CD4-positive, alpha-beta T cell (primary cell): ENCODE results near the gene ARL8A. TPM values are rescaled to one million over a fixed set of nuclear protein-coding genes. Genes with fewer than 3 reads are reported as not detected.

ENCODE experiments used
- ATAC-seq: fragments of 200-7000 bp; cut with Tn5 transposase; one replicate; pipeline ENCODE4 v1.10.0; 2022; ENCODE audit warnings: mild to moderate bottlenecking; ENCODE audit not compliant: poor library complexity
- CTCF ChIA-PET: fragments of 350-600 bp; sonication (Branson Sonifier 250); formaldehyde crosslinking; loops from one replicate; lab custom pipeline; 2021; ENCODE audit warnings: antibody characterized with exemption, inconsistent platforms; lab: Charles Lee
- POLR2A ChIA-PET: fragments of 350-600 bp; sonication (Branson Sonifier 250); formaldehyde crosslinking; loops from one replicate; lab custom pipeline; 2021; ENCODE audit warnings: antibody characterized with exemption, inconsistent platforms; lab: Charles Lee
- DNase-seq, 14 experiments: peaks; one replicate each; pipeline ENCODE4 v3.0.0-alpha.2; 2013 to 2020; ENCODE audit warnings: mixed read lengths in 2 of 14
- H3K27ac ChIP-seq, 2 donors: one replicate each; pipeline versions ENCODE4 v1.5.1 to v1.7.0; 2013; ENCODE audit warnings: low read length in 2 of 2, low read depth in 1 of 2, mild to moderate bottlenecking in 1 of 2
- H3K27me3 ChIP-seq, 2 experiments: 1 replicate in 1 of 2; 2 replicates in 1 of 2; pipeline versions ENCODE4 v1.6.1 to v1.7.0; 2013; ENCODE audit warnings: low read length in 2 of 2, control low read depth in 1 of 2, mild to moderate bottlenecking in 1 of 2, moderate library complexity in 1 of 2; ENCODE audit not compliant: insufficient read depth in 2 of 2, control insufficient read depth in 1 of 2
- H3K36me3 ChIP-seq: one replicate; pipeline ENCODE4 v1.6.1; 2013; ENCODE audit warnings: low read length, control low read depth; ENCODE audit not compliant: insufficient read depth
- H3K4me1 ChIP-seq: one replicate; pipeline ENCODE4 v1.6.1; 2013; ENCODE audit warnings: low read length, control low read depth; ENCODE audit not compliant: insufficient read depth
- H3K4me3 ChIP-seq: one replicate; pipeline ENCODE4 v1.5.1; 2013; ENCODE audit warnings: mild to moderate bottlenecking, low read length, moderate library complexity
- H3K9me3 ChIP-seq, 2 experiments: 1 replicate in 1 of 2; 2 replicates in 1 of 2; pipeline versions ENCODE4 v1.6.1 to v1.7.0; 2013; ENCODE audit warnings: low read length in 2 of 2, mild to moderate bottlenecking in 2 of 2, control low read depth in 1 of 2, moderate library complexity in 1 of 2; ENCODE audit not compliant: control insufficient read depth in 1 of 2, insufficient read depth in 1 of 2
- H3K27ac Mint-ChIP-seq: one replicate; pipeline ENCODE4 v1.8.0; 2020; ENCODE audit warnings: mixed read lengths
- H3K27me3 Mint-ChIP-seq: one replicate; pipeline ENCODE4 v1.8.0; 2021; ENCODE audit warnings: mixed read lengths
- H3K36me3 Mint-ChIP-seq: one replicate; pipeline ENCODE4 v1.8.0; 2021; ENCODE audit warnings: low read depth, mixed read lengths
- H3K4me1 Mint-ChIP-seq: one replicate; pipeline ENCODE4 v1.8.0; 2021; ENCODE audit warnings: low read depth, mixed read lengths
- H3K4me3 Mint-ChIP-seq: one replicate; pipeline ENCODE4 v1.8.0; 2020; ENCODE audit warnings: mild to moderate bottlenecking, mixed read lengths
- H3K9me3 Mint-ChIP-seq: one replicate; pipeline ENCODE4 v1.8.0; 2020; ENCODE audit warnings: mixed read lengths
- intact Hi-C, 2 experiments: fragments of 100-400 bp; cut with DNase I in 1 of 2; cut with micrococcal nuclease in 1 of 2; formaldehyde crosslinking; loops; one replicate each; pipeline versions ENCODE4 v1.15.1 to v1.9.0; 2023 to 2025; cut with DNase I, micrococcal nuclease
- total RNA-seq, 174 experiments: library from RNA in 2 of 174; stranded (reverse) in 2 of 174; gene quantifications; one replicate each; pipeline ENCODE4 v1.2.3 and lab custom pipeline; 2021 to 2026
- TF ChIP-seq, protein P1 (sequence below): fragments of 200-600 bp; IDR thresholded peaks from one replicate; pipeline ENCODE4 v1.8.0; 2022; ENCODE audit warnings: antibody characterized with exemption, mild to moderate bottlenecking

ARL8A gene
- total RNA-seq, 2 experiments from 2014 or later, result 73.5 to 73.8 TPM

GRCh38 chr1:202154148-202154765 is 9.7 kb upstream of the ARL8A start:
- peak overlapping the region; percentile 59 for H3K27ac Mint-ChIP-seq
- POLR2A ChIA-PET, result interaction anchor here (0.6 to 1.4 kb wide), 5 partner anchors 9 to 188 kb away, joined by 3 to 8 read pairs (median 4); no protein-coding TSS in a partner anchor
- Histone ChIP-seq H3K27ac (peak overlapping the region in 1 of 2 donors; percentile 56), H3K9me3 (no peaks in the 10 kb centered on the region), H3K4me3 (no peak overlapping the region), H3K4me1 (peaks cover 59% of the 10 kb centered on the region), H3K27me3 (no peaks in the 10 kb centered on the region), H3K36me3 (peaks cover 90% of the 10 kb centered on the region)
- no peak overlapping the region for H3K4me3 Mint-ChIP-seq
- CTCF ChIA-PET, result interaction anchor here (1.1 to 2.9 kb wide), 12 partner anchors 9 to 194 kb away, joined by 3 to 22 read pairs (median 6); partner anchors contain the start of genes ARL8A, LGR6, PPP1R12B and UBE2T
- TF ChIP-seq, protein P1, sequence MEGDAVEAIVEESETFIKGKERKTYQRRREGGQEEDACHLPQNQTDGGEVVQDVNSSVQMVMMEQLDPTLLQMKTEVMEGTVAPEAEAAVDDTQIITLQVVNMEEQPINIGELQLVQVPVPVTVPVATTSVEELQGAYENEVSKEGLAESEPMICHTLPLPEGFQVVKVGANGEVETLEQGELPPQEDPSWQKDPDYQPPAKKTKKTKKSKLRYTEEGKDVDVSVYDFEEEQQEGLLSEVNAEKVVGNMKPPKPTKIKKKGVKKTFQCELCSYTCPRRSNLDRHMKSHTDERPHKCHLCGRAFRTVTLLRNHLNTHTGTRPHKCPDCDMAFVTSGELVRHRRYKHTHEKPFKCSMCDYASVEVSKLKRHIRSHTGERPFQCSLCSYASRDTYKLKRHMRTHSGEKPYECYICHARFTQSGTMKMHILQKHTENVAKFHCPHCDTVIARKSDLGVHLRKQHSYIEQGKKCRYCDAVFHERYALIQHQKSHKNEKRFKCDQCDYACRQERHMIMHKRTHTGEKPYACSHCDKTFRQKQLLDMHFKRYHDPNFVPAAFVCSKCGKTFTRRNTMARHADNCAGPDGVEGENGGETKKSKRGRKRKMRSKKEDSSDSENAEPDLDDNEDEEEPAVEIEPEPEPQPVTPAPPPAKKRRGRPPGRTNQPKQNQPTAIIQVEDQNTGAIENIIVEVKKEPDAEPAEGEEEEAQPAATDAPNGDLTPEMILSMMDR, result no peak
- ATAC-seq, result no peak
- DNase-seq, result no peak
- peaks cover 89% of the 10 kb centered on the region for H3K36me3 Mint-ChIP-seq
- intact Hi-C loops, result no loop called here
- peaks cover 44% of the 10 kb centered on the region for H3K4me1 Mint-ChIP-seq
- no peaks in the 10 kb centered on the region for H3K27me3 Mint-ChIP-seq
- H3K9me3 Mint-ChIP-seq, result no peaks in the 10 kb centered on the region

DNA sequence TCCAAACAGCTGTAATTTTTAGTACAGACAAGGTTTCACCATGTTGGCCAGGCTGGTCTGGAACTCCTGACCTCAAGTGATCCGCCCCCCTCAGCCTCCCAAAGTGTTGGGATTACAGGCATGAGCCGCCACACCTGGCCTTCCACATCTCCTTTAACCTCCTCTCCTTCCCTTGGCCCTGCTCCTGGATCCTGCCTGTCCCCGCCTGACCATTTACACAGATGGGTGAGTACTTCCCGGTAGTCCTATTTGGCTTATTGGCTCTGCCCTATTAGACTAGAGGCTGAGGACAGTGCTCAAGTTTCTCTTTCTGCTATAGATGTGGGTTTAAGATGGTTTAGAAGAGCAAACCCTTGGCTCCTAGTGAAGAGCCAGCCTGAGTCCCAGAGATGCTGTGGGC is 8.7 kb upstream of the ARL8A start:
- no peak overlapping the region for H3K4me3 ChIP-seq
- H3K9me3 ChIP-seq, result no peaks in the 10 kb centered on the region
- no peak overlapping the region for H3K4me3 Mint-ChIP-seq
- H3K36me3 Mint-ChIP-seq, result peaks cover 91% of the 10 kb centered on the region
- H3K27ac ChIP-seq, result no peak overlapping the region
- POLR2A ChIA-PET, result no interaction called here
- peaks cover 50% of the 10 kb centered on the region for H3K4me1 ChIP-seq
- H3K4me1 Mint-ChIP-seq, result peaks cover 34% of the 10 kb centered on the region
- no peaks in the 10 kb centered on the region for H3K27me3 Mint-ChIP-seq
- intact Hi-C loops, result no loop called here
- no peaks in the 10 kb centered on the region for H3K27me3 ChIP-seq
- ATAC-seq (no peak), DNase-seq (no peak)
- no peaks in the 10 kb centered on the region for H3K9me3 Mint-ChIP-seq
- H3K36me3 ChIP-seq, result peaks cover 97% of the 10 kb centered on the region
- peak overlapping the region; percentile 58 for H3K27ac Mint-ChIP-seq
- CTCF ChIA-PET, result interaction anchor here (1.2 kb wide), 1 partner anchor 39 kb away, joined by 3 read pairs; no protein-coding TSS in a partner anchor
- TF ChIP-seq, protein P1, result no peak

GRCh38 chr1:202152399-202152798 is 7.9 kb upstream of the ARL8A start:
- peaks cover 25% of the 10 kb centered on the region for H3K4me1 Mint-ChIP-seq
- Histone ChIP-seq H3K4me3 (no peak overlapping the region), H3K27ac (peak overlapping the region in 1 of 2 donors; percentile 24), H3K27me3 (no peaks in the 10 kb centered on the region), H3K36me3 (peaks cover 98% of the 10 kb centered on the region), H3K9me3 (no peaks in the 10 kb centered on the region), H3K4me1 (peaks cover 41% of the 10 kb centered on the region)
- no peak for ATAC-seq
- intact Hi-C loops, result no loop called here
- H3K9me3 Mint-ChIP-seq, result no peaks in the 10 kb centered on the region
- H3K27ac Mint-ChIP-seq, result no peak overlapping the region
- TF ChIP-seq, protein P1, result no peak
- no peak for DNase-seq
- H3K36me3 Mint-ChIP-seq, result peaks cover 90% of the 10 kb centered on the region
- no peak overlapping the region for H3K4me3 Mint-ChIP-seq
- ChIA-PET CTCF (no interaction called here), POLR2A (no interaction called here)
- no peaks in the 10 kb centered on the region for H3K27me3 Mint-ChIP-seq
